Measurements from ENCODE around the gene ARID1B.
A peak's percentile ranks its signal among the peaks of the same experiment; 100 is the strongest.

ARID1B gene

GRCh38 chr6:156779206-156780094 lies 2.3 kb downstream of the ARID1B start:
- peak overlapping the region; percentile 76 for H3K4me3 ChIP-seq (ENCODE audit: low read depth, low read length)
- TF ChIP-seq CTCF (conservative IDR thresholded peaks at IDR 0.05; ENCODE audit: low read depth, low read length) = no peak
- no peak for DNase-seq (ENCODE audit: low read depth)

GRCh38 chr6:156780102-156780641 lies 3.0 kb downstream of the ARID1B start:
- DNase-seq (ENCODE audit: low read depth) = peak; percentile 98
- TF ChIP-seq CTCF (conservative IDR thresholded peaks at IDR 0.05; ENCODE audit: low read depth, low read length) = no peak

GRCh38 chr6:156780962-156781853 lies 4.0 kb downstream of the ARID1B start:
- DNase-seq (ENCODE audit: low read depth) = no peak
- no peak for TF ChIP-seq CTCF (conservative IDR thresholded peaks at IDR 0.05; ENCODE audit: low read depth, low read length)
- H3K4me3 ChIP-seq (ENCODE audit: low read depth, low read length) = peak overlapping the region; percentile 76

More at GRCh38 chr6:156780102-156780641, 3.0 kb downstream of the ARID1B start:
- peak overlapping the region; percentile 76 for H3K4me3 ChIP-seq (ENCODE audit: low read depth, low read length)

- TF ChIP-seq CTCF (conservative IDR thresholded peaks at IDR 0.05; ENCODE audit: low read depth, low read length) = no peak
- H3K4me3 ChIP-seq (ENCODE audit: low read depth, low read length) = peak overlapping the region; percentile 76
- DNase-seq (ENCODE audit: low read depth) = no peak
Observed at GRCh38 chr6:156781861-156782631, 4.9 kb downstream of the ARID1B start.

GRCh38 chr6:156782691-156783320 lies 5.6 kb downstream of the ARID1B start:
- no peak for DNase-seq (ENCODE audit: low read depth)
- peak overlapping the region; percentile 76 for H3K4me3 ChIP-seq (ENCODE audit: low read depth, low read length)
- no peak for TF ChIP-seq CTCF (conservative IDR thresholded peaks at IDR 0.05; ENCODE audit: low read depth, low read length)

GRCh38 chr6:156783958-156784357 lies 6.8 kb downstream of the ARID1B start:
- TF ChIP-seq CTCF (conservative IDR thresholded peaks at IDR 0.05; ENCODE audit: low read depth, low read length) = no peak
- no peak for DNase-seq (ENCODE audit: low read depth)
- no peak overlapping the region for H3K4me3 ChIP-seq (ENCODE audit: low read depth, low read length)

Data from choroid plexus epithelial cell (primary cell).